ENCODE data around the gene AFDN. TPM values are rescaled to one million over a fixed set of nuclear protein-coding genes. Genes with fewer than 3 reads are reported as not detected.

AFDN gene
- total and polyA plus RNA-seq, 10 of the 15 experiments (the other 5 are each of a cell fraction or from before 2014, with no cell fraction given), result 5.7 to 68.2 (median 45.1) TPM

DNA sequence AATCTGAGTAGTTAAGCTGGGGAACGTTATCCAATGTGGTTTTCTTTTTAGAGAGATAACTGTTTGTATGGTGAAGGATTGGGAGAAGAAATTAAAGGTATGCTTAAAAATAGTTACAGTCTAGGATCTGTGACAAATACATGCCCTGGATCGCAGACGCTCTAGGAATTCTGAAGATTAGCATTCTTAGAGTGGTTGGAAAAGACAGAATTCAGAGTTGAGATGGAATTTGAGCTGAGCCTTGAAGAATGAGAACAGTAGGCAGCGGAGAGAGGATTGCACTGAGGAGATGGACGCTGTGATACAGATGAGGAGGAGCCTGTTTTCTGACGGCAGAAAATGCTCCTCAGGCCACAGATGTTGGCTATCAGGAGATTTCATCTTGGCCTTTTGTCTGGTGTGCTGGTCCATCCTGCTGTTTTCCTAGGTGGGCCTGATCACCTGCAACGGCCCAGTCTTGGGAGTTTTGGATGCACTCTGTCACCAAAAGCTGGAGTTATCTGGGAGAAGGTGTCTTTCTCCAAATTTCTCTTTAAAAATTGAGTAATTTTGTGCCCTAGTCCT lies 122.5 kb downstream of the AFDN start:
- H3K27me3 ChIP-seq (replicated peaks in 1 of 2; ENCODE audit: control insufficient read depth in 2 of 2, insufficient read depth in 2 of 2, low read length in 1 of 2), result no peaks in the 10 kb centered on the region
- no peak overlapping the region for H2AFZ ChIP-seq (ENCODE audit: control insufficient read depth, low read depth, low read length)
- 65% methylated on average over 7 of the region's 7 CpGs for WGBS (ENCODE audit: insufficient coverage, insufficient replicate concordance, low lambda C conversion rate, missing lambda C conversion rate)
- RAD21 ChIA-PET (ENCODE audit: unreplicated experiment), result no interaction called here
- no peak overlapping the region for H3K9ac ChIP-seq (ENCODE audit: control insufficient read depth, insufficient read depth, low read length)
- no peak for FAIRE-seq
- H3K4me3 ChIP-seq, result no peak overlapping the region
- POLR2A ChIA-PET, result no interaction called here
- no peak overlapping the region for H3K4me2 ChIP-seq (ENCODE audit: control insufficient read depth, insufficient read depth)
- ATAC-seq, result no peak
- peaks cover 9 to 10% of the 10 kb centered on the region in 2 experiments for H3K36me3 ChIP-seq (ENCODE audit: control insufficient read depth in 2 of 2, insufficient read depth in 2 of 2, low read length in 1 of 2)
- intact Hi-C loops (cut with micrococcal nuclease; ENCODE audit: unreplicated experiment) (no loop called here), in situ Hi-C loops (cut with MboI) (no loop called here)
- no TSS peak for BruUV-seq (replicated peaks)
- H4K20me1 ChIP-seq (ENCODE audit: control insufficient read depth, insufficient read depth), result no peaks in the 10 kb centered on the region
- no peak for DNase-seq (ENCODE audit: low read depth, low spot score)
- no peaks in the 10 kb centered on the region for H3K9me3 ChIP-seq (replicated peaks; ENCODE audit: control insufficient read depth, insufficient read depth, low read length)
- no peak overlapping the region for H3K27ac ChIP-seq (ENCODE audit: control insufficient read depth, insufficient read depth)
- CTCF ChIA-PET, result no interaction called here
- H3K4me1 ChIP-seq (ENCODE audit: control insufficient read depth, insufficient read depth, low read length), result no peaks in the 10 kb centered on the region
- H3K79me2 ChIP-seq (ENCODE audit: control insufficient read depth, insufficient read depth, low read length), result no peaks in the 10 kb centered on the region
- SMC1A ChIA-PET (ENCODE audit: uncharacterized antibody, unreplicated experiment), result interaction anchor here (1.1 kb wide), 1 partner anchor 16 kb away, joined by 3 read pairs; no protein-coding TSS in a partner anchor
- TF ChIP-seq IRF5 (IDR thresholded peaks at IDR 0.05; ENCODE audit: borderline replicate concordance), result no peak

- in situ Hi-C loops (cut with MboI) (no loop called here), intact Hi-C loops (cut with micrococcal nuclease; ENCODE audit: unreplicated experiment) (no loop called here)
- FAIRE-seq (no peak), DNase-seq (ENCODE audit: low read depth, low spot score) (no peak), ATAC-seq (no peak)
- 94% methylated on average over 29 of the region's 29 CpGs for WGBS (ENCODE audit: insufficient coverage, insufficient replicate concordance, low lambda C conversion rate, missing lambda C conversion rate)
- Histone ChIP-seq H3K4me1 (ENCODE audit: control insufficient read depth, insufficient read depth, low read length) (no peaks in the 10 kb centered on the region), H3K27me3 (replicated peaks in 1 of 2; ENCODE audit: control insufficient read depth in 2 of 2, insufficient read depth in 2 of 2, low read length in 1 of 2) (no peaks in the 10 kb centered on the region), H3K27ac (ENCODE audit: control insufficient read depth, insufficient read depth) (no peak overlapping the region), H3K9me3 (replicated peaks; ENCODE audit: control insufficient read depth, insufficient read depth, low read length) (no peaks in the 10 kb centered on the region), H3K79me2 (ENCODE audit: control insufficient read depth, insufficient read depth, low read length) (no peaks in the 10 kb centered on the region), H3K4me3 (no peak overlapping the region), H3K4me2 (ENCODE audit: control insufficient read depth, insufficient read depth) (no peak overlapping the region), H3K9ac (ENCODE audit: control insufficient read depth, insufficient read depth, low read length) (no peak overlapping the region), H3K36me3 (ENCODE audit: control insufficient read depth in 2 of 2, insufficient read depth in 2 of 2, low read length in 1 of 2) (peaks cover 9 to 12% of the 10 kb centered on the region in 2 experiments), H4K20me1 (ENCODE audit: control insufficient read depth, insufficient read depth) (no peaks in the 10 kb centered on the region), H2AFZ (ENCODE audit: control insufficient read depth, low read depth, low read length) (no peak overlapping the region)
- ChIA-PET RAD21 (ENCODE audit: unreplicated experiment) (no interaction called here), POLR2A (no interaction called here), CTCF (no interaction called here), SMC1A (ENCODE audit: uncharacterized antibody, unreplicated experiment) (no interaction called here)
- BruUV-seq (replicated peaks), result no TSS peak
- no peak for TF ChIP-seq MYB (IDR thresholded peaks at IDR 0.05; ENCODE audit: borderline replicate concordance, low read depth, low read length)
- TF ChIP-seq ZBTB33 (IDR thresholded peaks at IDR 0.05), result no peak
- no peak for TF ChIP-seq TCF7 (IDR thresholded peaks at IDR 0.05; ENCODE audit: borderline replicate concordance)
- TF ChIP-seq, protein P1, sequence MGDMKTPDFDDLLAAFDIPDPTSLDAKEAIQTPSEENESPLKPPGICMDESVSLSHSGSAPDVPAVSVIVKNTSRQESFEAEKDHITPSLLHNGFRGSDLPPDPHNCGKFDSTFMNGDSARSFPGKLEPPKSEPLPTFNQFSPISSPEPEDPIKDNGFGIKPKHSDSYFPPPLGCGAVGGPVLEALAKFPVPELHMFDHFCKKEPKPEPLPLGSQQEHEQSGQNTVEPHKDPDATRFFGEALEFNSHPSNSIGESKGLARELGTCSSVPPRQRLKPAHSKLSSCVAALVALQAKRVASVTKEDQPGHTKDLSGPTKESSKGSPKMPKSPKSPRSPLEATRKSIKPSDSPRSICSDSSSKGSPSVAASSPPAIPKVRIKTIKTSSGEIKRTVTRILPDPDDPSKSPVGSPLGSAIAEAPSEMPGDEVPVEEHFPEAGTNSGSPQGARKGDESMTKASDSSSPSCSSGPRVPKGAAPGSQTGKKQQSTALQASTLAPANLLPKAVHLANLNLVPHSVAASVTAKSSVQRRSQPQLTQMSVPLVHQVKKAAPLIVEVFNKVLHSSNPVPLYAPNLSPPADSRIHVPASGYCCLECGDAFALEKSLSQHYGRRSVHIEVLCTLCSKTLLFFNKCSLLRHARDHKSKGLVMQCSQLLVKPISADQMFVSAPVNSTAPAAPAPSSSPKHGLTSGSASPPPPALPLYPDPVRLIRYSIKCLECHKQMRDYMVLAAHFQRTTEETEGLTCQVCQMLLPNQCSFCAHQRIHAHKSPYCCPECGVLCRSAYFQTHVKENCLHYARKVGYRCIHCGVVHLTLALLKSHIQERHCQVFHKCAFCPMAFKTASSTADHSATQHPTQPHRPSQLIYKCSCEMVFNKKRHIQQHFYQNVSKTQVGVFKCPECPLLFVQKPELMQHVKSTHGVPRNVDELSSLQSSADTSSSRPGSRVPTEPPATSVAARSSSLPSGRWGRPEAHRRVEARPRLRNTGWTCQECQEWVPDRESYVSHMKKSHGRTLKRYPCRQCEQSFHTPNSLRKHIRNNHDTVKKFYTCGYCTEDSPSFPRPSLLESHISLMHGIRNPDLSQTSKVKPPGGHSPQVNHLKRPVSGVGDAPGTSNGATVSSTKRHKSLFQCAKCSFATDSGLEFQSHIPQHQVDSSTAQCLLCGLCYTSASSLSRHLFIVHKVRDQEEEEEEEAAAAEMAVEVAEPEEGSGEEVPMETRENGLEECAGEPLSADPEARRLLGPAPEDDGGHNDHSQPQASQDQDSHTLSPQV (IDR thresholded peaks at IDR 0.05), result no peak
- TF ChIP-seq CREB1 (IDR thresholded peaks at IDR 0.05; ENCODE audit: low read depth), result no peak
- TF ChIP-seq RFX5 (IDR thresholded peaks at IDR 0.05; ENCODE audit: low read depth, low read length), result no peak
Observed at GRCh38 chr6:167951781-167952511, 125.2 kb downstream of the AFDN start.

Measured in GM12878 (cell line).